HG02798 (cell line): ENCODE measurements around the gene ZNF341.

ENCODE experiments used
- ATAC-seq: cut with Tn5 transposase; IDR thresholded peaks from one replicate; pipeline ENCODE4 v1.9.1; 2021; ENCODE audit warnings: mild to moderate bottlenecking; ENCODE audit not compliant: unreplicated experiment, poor library complexity

ZNF341 gene

DNA sequence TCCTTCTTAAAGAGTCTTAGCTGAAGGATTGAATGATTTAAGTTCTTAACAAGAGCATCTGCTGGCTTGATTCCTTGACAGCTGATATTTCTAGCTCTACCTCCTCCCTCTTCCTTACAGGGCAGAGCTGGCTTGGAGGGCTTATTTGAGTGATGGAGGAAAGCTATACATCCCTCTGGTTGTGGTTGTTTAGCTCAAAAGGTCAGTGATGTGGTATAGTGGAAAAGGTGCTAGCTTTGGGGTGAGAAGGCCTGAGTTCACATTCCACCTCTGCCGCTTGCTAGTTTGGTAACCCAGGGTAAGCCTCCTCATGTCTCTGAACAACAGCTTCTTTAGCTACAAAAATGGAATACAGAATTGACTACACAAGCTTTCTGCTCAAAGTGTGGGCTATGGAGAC, 87.7 kb downstream of the ZNF341 start:
- no peak for ATAC-seq

DNA sequence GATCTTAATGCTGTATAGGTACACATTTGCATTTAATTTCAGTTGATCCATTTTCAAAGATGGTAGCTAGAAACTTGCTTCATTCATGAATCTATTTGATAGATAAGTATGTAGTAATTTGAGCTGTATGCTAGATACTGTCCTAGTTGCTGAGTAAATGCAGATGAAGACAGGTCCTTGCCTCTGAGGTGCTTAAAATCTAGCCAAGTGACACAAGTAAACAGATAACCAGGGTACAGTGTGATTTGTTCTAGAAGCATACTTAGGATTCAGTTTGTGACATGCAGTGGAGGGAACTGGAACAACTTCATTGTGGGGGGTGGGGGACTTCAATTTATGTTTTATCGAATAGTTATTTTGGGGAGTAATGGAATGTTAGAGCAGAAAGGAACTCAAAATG, 88.6 kb downstream of the ZNF341 start:
- ATAC-seq: no peak

DNA sequence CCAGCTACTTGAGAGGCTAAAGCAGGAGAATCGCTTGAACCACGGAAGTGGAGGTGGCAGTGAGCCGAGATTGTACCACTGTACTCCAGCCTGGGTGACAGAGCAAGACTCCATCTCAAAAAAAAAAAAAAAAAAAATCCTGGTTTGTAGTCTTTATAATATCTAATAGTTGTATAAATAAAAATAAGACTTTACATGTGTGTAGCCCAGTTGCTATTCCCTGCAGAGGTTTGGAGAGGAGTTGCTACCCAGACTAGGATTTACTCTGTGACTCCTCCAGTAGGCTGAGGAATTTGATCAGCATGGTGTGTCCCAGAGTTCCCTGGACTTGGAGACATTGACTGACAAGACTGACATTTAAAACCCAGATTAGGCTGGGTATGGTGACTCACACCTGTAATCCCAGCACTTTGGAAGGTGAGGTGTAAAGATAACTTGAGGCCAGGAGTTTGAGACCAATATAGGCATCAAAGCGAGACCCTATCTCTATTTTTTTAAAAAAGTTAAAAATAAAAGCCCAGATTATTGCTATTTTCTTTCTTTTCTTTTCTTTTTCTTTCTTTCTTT, 89.6 kb downstream of the ZNF341 start:
- ATAC-seq: no peak

DNA sequence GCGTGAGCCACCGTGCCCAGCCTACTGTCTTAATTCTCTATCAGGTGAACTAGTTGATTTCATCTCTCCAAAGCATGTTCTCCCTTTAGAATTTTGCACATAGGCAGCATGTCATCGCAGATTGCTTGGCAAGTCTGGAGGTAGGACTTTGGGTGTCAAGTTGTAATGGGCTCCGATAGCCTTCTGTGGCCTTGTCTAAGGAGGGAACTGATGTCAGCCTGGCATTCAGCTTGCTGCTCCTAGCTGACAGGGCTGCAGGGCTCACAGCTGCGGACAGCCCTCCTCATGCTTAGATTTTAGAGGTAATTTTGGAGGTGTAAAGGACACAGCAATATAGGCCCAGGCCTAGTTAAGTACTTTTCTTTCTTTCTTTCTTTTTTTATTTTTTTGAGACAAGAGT, 90.6 kb downstream of the ZNF341 start:
- ATAC-seq: no peak

DNA sequence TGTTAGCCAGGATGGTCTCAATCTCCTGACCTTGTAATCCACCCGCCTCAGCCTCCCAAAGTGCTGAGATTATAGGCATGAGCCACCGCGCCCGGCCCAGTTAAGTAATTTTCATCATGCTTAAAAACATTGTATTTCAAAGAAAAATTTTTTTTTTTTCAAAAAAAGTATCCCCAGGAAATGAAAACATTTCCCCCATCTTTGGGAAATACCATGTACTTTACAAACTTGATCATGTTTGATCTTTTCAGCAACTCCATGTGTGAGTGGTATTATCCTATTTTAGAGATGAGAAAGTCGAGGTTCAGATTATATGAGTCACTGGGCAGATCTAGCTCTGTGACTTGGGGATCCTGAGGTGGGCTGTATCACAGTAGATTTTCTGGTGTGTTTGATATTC, 91.2 kb downstream of the ZNF341 start:
- ATAC-seq: no peak

DNA sequence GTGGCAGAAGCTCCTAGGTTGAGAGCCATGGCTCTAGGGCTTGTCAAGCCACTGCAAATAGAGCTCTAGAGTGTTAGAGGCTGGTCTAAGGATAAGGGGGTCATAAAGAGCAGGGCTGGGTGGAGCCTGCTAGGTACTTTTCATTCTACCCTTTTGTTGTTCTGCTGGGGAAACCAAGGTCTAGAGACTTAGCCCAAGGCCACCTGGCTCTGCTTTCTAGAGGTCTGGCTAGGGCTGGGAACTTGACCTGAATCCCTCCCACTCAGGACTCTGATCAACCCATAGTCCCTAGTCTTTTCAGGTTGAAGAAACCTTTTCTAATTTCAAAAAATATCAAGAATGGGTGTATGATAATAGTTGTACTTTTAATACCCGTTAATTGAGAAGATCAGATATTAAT, 93.1 kb downstream of the ZNF341 start:
- ATAC-seq: no peak

DNA sequence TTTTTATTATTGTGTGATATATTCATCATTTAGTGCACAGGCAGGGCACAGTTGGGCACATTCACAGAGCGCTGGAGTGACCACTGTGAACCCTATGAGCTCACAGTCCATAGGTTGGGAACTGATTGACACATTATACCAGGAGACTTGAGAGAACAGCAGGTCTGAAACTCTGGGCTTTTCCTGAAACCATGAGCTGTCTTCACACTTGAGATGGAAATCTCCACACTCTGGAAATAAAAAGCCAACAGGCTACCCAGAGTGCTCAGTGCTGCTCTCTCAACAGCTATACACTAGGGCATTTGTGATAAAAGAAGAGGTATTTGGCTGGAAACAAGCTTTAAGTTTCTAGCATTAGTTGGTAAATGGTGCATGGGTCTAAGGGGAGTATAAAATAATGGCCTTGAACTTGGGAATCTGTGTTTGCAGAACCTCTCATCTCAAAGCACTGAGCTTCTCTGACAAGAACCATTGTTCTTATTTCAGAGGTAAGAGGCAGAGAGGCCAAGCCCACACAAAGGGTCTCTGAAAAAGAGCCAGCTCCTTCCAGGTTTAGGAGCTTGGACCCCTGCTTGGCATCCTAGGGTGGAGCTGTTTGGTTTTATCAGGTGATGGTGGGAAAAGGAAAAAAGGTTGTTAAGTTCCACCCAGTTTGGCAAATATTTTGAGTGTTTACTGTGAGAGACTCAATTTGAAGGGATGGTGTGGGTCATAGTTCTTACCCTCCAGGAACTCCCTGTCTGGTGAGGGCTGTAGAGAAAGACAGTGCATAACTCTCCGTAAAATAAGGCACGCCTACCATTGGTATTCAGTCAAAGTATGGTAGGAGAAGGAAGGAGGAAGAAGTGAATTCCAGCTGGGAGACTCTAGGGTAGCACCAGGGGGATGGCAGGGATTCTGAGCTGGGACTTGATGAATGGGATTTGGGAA, 93.8 kb downstream of the ZNF341 start:
- no peak for ATAC-seq

DNA sequence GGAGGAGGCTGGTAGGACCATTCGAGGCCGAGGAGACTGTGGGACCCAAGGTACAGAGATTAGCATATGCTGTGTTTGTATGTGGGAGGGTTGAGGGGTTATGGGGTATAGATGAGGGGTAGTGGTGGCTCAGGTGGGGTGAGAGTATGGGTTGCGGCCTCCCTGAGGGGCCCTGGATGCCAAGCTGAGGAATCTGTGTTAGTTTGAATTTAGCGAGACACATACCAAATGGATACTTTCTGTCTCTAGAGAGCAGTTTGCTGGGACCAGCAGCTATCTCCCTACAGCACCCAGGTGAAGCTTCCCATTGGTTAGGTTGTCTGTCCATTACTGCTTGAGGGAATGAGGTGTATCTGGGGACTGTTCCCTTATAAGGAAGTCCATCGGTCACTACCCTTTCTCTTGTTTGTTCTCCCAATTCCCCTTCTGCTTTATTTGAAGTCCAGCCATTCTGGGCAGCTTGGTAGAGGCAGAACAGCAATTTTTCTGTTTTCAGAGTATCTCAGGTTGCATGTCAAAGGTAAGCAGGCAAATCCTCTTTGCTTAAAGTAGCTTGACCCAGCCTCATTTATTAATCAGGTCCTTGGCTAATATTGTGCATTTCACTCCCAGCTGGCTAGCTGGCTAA, 94.6 kb downstream of the ZNF341 start:
- ATAC-seq: no peak

DNA sequence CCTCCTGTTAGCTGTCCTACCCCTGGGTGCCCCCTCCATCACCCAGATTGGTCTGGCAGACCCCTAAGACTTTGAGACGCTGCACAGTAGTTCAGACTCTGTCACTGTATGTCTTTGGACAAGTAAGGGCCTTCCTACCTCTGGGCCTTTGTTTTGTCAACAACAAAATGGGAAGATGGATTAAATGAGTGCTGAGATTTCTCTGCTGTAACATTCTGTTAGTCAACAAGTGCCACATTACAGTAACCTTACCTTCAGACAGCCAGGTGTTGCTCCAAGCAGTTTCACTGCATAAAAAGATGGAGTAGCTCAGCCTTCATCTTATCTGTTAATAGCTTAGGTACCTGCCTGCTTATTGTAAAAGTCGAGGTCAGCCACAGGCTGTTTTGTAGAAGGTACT, 95.3 kb downstream of the ZNF341 start:
- ATAC-seq: no peak

DNA sequence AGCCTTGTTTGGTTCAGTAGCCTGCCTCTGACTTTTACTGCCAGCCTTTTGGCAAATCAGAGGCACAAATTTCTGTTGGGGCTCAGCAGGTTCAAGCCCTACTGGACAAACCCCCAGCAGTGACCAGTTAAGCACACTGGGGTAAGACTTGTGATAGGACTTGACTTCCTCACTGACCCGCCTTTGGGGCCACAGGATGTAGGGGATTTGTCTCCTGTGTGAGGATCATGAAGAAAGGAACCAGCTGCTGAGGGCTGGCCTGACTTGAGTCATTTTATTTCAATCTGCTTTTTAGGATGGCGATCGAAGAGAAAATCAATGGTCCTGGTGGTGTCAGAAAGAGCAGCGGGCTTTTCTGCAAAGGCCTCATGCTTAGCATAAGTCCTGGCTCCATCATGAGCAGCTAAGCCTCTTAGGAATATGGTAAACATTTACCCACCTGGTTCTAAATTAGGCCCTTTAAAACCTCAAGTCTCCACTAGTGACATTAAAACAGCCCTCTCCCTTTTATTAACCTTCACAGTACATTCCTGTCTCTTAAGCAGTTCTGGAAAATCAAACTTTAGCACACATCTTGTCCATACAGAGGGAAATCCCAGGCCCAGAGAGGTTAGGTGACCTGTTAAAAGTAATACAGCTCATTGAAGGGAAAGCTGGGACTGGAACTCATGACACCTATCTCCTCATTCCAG, 96.0 kb downstream of the ZNF341 start:
- no peak for ATAC-seq

DNA sequence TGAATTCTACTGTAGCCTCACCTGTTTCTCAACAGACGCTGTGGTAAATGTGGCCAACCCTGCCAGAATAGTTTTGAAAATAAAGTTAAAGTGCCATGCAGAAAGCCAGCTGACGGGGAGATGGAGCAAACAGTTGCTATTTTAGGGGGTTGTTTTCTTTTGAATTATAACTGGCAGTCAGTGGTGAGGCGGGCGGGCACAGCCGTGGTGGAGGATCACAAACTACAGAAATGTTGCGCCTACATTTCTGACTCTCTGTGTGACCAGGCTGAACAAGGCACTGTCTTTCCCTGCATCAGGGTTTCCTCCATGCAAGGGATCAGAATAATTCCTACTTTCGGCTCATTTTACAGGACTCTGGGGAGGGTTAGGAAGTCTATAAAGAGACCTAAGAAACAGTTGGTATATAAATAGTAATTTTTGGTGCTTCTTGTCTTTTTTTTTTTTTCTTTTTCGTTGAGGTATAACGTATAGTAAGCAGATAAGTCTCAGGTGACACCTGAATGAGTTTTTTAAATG, 96.6 kb downstream of the ZNF341 start:
- no peak for ATAC-seq

DNA sequence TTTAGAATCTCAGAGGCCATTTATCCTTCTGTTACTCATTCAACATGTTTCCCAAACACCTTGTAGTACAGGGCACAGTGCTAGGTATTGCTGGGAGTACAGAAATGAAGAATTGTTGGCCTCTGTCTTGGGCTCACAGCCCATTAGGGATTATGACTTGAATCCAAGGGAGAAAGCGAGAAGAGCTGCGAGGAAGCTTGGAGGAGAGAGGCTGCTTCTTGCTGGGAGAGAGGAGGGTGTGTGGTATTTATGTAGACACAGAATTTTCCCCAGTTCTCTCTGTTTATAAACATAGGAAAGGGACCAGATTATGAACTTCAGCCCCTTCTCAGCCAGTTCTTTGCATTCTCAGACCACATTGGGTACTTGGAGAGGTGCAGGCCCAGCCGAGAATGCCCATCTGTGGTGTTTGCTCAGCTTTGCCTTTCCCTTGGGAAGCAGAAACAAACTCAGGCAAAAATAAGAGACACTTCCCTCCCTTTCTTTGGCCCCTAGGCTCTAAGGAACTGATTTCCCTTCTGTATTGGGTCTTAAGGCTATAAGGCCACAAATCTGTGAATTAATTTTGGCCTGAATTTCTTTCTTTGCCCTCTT, 97.3 kb downstream of the ZNF341 start:
- no peak for ATAC-seq

DNA sequence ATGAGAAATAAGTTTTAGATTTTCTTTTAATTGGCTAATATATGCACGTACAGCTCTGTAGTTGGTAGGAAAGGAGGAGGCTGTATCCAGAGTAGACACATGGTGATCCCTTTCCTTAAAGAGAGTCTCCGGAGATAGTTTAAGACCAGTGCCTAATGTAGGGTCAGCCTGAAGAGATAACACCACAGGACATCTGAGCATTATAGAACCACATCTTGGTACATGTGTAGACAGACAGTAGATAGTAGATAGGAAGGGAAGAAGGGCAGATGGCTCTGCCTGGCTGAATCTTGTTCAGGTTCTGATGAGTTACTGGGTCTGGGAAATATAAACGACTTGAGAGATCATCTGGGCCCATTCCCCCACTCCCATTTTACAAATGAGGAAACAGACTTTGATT, 97.8 kb downstream of the ZNF341 start:
- no peak for ATAC-seq

DNA sequence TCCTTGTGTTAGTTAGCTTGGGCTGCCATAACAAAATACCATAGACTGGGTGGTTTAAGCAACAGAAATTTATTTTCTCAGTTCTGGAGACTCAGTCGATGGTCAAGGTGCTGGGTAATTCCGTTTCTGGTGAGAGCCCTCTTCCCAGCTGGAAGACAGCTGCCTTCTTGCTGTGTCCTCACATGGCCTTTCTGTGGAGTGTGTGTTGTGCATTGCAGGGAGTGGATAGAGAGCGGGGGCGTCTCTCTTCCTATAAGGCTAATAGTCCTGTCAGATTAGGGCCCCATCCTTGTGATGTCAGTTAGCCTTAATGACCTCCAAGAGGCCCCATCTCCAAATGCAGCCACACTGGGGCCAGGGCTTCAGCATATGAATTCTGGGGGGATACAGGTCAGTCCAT, 98.6 kb downstream of the ZNF341 start:
- ATAC-seq: no peak

DNA sequence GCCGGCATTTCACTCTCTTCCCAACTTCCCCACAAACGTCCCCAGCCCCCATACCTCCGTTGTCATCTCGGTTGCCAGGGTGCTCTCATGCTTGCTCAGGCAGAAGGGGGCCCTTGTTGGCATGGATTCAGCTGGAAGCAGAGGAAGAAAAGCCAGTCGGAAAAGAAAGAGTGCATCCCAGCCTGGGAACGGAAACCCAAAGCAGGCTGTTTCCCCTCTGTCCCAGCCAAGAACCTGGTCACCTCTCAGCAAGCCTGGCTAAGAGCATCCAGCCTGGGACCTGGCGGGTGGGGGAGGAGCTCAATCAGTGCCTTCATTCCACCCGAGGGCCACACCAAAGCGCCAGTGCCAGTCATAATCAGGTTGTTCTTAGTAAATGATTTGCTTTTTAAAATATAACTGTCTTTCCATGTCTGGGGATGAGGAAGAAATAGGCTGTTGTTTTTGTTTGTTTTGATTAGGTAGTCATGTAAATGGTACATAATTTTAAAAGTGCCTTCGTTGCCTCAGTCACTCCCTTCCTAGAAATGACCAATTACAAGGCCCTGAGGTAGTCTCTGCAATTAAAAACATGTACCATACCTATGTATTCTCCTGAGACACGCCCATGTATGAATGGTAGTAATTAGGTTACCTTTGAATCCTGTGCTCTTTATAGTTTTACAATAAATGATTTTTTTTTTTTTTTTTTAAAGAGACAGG, 100.5 kb downstream of the ZNF341 start:
- no peak for ATAC-seq

DNA sequence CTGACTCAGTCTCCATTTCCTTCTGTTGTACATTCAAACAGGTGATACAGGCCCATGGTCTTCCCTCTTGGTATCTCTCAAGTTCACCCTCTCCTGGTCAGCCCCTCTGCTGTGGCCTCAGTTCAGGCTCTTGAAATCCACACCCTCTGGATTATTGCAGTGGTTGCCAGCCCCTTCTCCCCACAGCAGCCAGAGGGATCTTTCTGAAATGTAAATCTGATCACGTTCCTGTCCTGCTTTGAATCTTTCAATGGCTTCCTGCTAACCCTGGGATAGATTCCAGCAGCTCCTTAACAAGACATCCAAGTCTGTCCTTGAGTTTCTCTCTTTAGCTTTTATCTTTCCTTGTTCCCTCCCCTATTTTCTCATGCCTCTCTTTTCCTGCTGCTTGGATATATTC, 101.5 kb downstream of the ZNF341 start:
- no peak for ATAC-seq

DNA sequence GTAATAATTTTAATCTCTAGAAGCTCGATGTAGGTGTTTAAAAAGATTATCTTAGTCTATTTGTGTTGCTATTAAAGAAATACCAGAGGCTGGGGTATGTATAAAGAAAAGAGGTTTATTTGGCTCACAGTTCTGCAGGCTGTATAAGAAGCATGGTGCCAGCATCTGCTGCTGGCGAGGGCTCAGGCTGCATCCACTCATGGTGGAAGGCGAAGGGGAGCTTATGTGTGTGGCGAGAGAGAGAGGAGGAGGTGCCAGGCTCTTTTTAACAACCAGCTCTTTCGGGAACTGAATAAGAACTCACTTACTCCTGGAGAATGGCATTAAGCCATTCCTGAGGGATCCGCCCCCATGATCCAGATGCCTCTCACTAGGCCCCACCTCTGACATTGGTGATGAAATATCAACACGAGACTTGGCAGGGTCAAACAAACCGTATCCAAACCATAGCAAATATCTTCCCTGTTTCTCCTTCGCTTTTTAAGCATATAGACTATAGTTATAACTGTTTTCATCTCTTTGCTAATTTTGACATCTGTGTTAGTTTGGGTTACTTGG, 103.9 kb downstream of the ZNF341 start:
- no peak for ATAC-seq

DNA sequence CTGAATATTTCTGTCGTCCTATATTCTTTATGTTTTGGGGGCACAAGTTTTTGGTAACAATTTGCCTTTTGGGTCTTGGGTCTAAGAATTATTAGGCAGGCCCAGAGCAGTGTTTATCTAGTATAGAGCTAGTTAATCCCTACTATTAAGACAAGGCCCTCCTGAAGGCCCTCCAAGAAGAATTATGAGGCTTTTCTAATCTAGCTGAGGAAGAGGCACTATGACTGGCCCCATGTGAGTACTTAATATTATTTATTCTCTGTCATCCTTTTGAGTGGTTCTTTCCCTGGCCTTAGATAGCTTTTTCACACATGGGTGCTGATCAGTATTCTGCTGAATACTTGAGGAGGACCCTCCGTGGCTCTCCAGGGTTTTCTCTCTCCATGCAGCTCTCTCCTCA, 104.5 kb downstream of the ZNF341 start:
- no peak for ATAC-seq

DNA sequence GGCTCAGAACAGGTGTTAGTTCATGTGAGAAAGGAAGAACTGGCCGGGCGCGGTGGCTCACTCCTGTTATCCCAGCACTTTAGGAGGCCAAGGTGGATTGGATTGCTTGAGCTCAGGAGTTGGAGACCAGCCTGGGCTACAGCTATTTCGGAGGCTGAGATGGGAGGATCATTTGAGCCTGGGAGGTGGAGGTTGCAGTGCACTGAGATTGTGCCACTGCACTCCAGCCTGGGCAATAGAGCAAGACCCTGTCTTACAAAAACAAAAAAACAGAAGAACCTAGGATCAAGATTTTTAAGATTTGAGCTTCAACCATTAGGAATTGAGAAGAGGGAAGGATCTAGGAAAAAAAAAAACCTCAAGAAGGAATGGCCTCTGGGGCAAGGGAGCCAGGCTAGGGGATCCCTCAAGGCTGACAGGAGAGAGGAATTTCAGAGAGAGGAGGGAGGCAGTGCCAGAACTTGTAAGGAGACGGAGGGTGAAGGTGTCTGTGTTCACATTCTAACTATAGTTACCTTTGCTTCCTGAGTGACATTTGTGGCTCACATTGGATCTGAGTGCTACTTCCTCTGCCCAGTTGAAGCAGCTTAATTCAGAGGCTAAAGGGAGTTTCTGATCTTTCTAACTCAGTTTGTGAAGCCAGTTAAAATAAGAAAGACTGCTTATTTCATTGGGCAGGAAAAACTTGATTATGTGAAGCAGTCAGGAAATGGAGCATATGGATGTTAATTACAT, 105.5 kb downstream of the ZNF341 start:
- ATAC-seq: no peak
